ENCODE results near the gene PSMG4.

- TF ChIP-seq EZH2 (IDR thresholded peaks at IDR 0.05) (no peak), TCF7L2 (IDR thresholded peaks at IDR 0.05; ENCODE audit: borderline replicate concordance, extremely low read depth, insufficient read depth, insufficient read length) (no peak), CTCF (IDR thresholded peaks at IDR 0.05 in 2 of 3, conservative IDR thresholded peaks at IDR 0.05 in 1 of 3; ENCODE audit: borderline replicate concordance in 1 of 3, insufficient read depth in 1 of 3, low read depth in 2 of 3, low read length in 2 of 3) (no peak), POLR2A (IDR thresholded peaks at IDR 0.05; ENCODE audit: borderline replicate concordance, extremely low read depth, insufficient read depth, insufficient read length) (no peak)
Observed at GRCh38 chr6:3237761-3238662, 20.7 kb upstream of the PSMG4 start.
